Astrocyte (in vitro differentiated cells and primary cell): ENCODE data around the gene B4GALT1.

Experiments used
- CTCF ChIP-seq: IDR thresholded peaks from 2 replicates; pipeline ENCODE4 v1.5.1; 2011; ENCODE audit warnings: low read depth, mild to moderate bottlenecking, inconsistent platforms, low read length, moderate library complexity; ENCODE audit not compliant: insufficient read depth
- EZH2 ChIP-seq: IDR thresholded peaks from 2 replicates; pipeline ENCODE4 v1.6.1; 2012; ENCODE audit warnings: mild to moderate bottlenecking, low read length, inconsistent platforms; ENCODE audit not compliant: insufficient read depth

- TF ChIP-seq CTCF: no peak
- no peak for TF ChIP-seq EZH2
Observed at GRCh38 chr9:33117306-33117705, 49.8 kb downstream of the B4GALT1 start.
